GM20000 (cell line): ENCODE measurements around the gene FGGY.

ENCODE experiments used
- DNase-seq: peaks from one replicate; pipeline ENCODE4 v3.0.0; 2012; ENCODE audit warnings: low spot score
- TF ChIP-seq, protein P1 (sequence below): IDR thresholded peaks from 2 replicates; pipeline ENCODE4 v1.5.1; 2012; ENCODE audit warnings: mild to moderate bottlenecking, control low read depth; ENCODE audit errors: extremely low read depth, missing control alignments

The FGGY gene

DNA sequence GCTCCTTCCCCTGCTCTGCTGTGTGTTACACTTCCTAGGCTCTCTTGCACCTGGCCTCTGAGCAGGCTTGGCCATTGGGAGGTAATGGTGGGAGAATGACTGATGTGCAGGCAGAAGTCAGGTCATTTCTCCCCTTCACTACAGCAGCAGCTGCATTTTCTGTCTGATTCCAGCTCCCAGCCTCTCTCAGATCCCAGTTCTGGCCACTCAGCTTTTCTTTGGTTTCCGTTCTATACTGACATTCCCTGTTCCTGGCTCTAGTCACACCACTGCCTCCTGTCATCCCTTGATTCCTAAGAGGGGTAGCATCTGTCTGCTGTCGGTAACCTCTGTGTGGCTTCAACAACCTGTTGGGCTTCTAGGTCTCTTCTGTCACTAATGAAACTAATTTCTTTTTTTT is 390.2 kb downstream of the FGGY start:
- TF ChIP-seq, protein P1, sequence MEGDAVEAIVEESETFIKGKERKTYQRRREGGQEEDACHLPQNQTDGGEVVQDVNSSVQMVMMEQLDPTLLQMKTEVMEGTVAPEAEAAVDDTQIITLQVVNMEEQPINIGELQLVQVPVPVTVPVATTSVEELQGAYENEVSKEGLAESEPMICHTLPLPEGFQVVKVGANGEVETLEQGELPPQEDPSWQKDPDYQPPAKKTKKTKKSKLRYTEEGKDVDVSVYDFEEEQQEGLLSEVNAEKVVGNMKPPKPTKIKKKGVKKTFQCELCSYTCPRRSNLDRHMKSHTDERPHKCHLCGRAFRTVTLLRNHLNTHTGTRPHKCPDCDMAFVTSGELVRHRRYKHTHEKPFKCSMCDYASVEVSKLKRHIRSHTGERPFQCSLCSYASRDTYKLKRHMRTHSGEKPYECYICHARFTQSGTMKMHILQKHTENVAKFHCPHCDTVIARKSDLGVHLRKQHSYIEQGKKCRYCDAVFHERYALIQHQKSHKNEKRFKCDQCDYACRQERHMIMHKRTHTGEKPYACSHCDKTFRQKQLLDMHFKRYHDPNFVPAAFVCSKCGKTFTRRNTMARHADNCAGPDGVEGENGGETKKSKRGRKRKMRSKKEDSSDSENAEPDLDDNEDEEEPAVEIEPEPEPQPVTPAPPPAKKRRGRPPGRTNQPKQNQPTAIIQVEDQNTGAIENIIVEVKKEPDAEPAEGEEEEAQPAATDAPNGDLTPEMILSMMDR, result no peak

DNA sequence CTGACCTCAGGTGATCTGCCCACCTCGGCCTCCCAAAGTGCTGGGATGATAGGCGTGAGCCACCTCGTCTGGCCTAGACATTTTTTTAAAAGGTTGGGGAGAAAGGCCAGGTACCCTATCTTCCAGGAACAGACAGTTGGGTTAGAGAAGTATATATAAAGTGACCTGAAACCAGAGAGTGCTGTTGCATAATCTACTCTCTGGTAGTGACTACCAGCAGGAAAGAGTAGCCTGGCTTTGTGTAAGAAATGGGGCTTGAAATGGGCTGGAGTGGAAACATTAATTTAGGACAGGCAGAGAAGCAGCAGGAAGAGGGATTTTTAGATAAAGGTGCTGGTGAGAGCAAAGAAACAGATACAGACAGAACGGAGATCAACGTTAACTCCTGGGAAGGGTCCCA is 392.1 kb downstream of the FGGY start:
- TF ChIP-seq, protein P1, result no peak

More for the DNA sequence above, 390.2 kb downstream of the FGGY start:
- DNase-seq, result no peak

DNA sequence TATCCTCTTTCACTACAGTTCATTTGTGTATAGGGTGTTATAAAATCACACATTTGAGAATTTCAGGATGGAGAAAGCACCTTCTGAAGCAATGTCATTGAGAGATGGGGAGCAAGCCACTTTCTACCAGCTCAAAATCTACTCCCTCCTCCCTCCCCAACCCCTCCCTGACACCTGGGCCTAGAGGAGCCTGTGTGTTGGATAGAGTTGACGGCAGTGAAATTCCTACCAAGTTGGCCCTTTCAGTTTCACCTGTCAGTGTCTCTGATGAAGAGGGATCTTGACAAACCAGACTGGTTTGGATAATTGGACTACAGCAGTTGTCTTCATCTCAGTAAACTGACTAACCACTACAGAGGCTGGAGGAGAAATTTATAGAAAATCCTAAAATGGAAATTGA is 392.8 kb downstream of the FGGY start:
- DNase-seq, result no peak
- TF ChIP-seq, protein P1, result no peak

More for the DNA sequence above, 392.1 kb downstream of the FGGY start:
- no peak for DNase-seq

DNA sequence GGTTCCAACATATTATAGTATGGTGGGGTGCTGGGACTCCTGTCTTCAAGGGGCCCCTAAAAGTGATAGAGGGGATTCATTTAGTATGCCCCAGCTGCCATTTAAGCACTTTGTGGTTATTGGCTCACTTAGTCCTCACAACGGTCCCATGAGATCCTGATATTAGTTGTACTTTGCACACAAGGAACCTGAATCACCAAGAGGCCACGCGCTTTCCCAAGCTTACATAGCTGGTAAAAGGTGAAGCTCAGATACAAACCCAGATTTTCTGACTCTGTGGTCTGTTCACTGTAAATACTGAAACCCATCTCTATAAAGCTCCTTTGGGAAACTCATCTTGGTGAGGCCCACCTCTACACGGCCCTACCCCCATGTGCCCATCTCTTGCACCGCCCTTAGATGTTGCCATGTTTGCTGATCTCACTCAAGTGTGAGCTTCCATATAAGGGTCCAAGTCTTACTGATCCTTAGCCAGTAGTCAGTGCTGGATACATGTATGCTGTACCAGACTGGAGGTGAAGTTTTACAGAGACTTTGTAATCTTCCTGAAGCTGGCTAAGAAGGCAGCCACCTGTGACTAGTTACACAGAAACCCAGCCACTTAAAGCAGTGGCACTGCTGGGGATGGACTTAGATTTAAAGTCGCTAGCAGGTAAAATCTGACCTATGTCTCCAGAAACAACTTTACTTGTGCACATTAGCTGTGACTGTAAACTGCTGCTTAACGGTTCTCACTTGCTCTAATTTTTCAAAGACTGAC is 393.5 kb downstream of the FGGY start:
- no peak for DNase-seq
- TF ChIP-seq, protein P1, result no peak

DNA sequence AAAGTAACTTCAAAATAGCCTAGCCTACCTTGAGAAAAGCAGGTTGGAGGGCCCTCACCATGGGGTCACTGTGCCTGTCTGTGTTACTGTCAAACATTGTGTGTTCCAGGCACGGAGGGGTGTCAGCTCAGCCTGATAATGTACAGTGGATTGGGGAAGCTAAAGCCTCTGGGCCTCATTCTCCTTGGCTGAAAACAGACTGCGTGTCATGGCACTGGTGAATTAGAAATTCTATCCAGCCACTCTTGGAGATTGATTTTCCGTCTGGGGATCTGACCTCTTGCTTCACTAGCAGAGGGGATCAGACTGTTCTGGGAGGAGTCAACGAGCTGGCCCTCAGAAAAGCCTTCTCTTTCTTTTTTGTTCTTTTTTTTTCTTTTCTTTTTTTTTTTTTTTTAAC is 394.4 kb downstream of the FGGY start:
- TF ChIP-seq, protein P1, result no peak
- no peak for DNase-seq

DNA sequence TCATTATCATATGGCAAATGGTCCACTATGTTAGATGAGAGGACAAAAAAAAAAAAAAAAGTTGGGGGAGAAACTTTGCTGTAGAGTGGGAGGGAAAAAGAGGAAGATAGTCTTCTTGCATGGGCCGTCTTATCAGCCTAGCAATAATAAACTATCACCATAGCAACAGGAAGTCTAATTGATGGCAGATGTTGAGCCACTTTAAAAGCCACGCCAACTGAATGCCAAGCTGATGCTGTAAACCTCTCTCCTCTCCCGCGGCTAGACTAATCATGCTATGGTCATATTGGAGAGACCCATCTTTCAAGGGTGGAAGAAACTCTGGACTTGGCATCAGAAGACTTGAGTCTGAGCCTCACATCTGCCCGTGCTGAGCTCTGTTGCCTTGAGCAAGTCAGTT is 395.7 kb downstream of the FGGY start:
- DNase-seq, result no peak
- TF ChIP-seq, protein P1, result no peak

DNA sequence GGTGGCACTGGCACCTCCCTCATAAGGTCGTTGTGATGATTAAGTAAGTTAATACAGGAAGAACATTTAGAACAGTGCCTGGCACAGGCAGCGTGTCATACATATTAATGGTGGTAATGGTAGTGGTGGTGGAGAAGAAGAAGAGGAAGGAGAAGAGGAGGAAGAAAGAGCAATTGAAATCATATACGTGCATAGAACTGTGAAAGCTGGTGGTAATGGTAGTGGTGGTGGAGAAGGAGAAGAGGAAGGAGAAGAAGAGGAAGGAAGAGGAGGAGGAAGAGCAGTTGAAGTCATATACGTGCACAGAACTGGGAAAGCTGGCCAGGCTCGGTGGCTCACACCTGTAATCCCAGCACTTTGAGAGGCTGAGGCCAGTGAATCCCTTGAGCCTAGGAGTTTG is 396.5 kb downstream of the FGGY start:
- DNase-seq, result no peak

More for the DNA sequence above, 396.5 kb downstream of the FGGY start:
- TF ChIP-seq, protein P1, result no peak
